CD4-positive, alpha-beta T cell (primary cell): ENCODE results near the gene MED8. TPM values are rescaled to one million over a fixed set of nuclear protein-coding genes. Genes with fewer than 3 reads are reported as not detected.

Experiments
- ATAC-seq: fragments of 200-7000 bp; cut with Tn5 transposase; one replicate; pipeline ENCODE4 v1.10.0; 2022; ENCODE audit warnings: mild to moderate bottlenecking; ENCODE audit not compliant: poor library complexity
- CTCF ChIA-PET: fragments of 350-600 bp; sonication (Branson Sonifier 250); formaldehyde crosslinking; loops from one replicate; lab custom pipeline; 2021; ENCODE audit warnings: antibody characterized with exemption, inconsistent platforms; lab: Charles Lee
- POLR2A ChIA-PET: fragments of 350-600 bp; sonication (Branson Sonifier 250); formaldehyde crosslinking; loops from one replicate; lab custom pipeline; 2021; ENCODE audit warnings: antibody characterized with exemption, inconsistent platforms; lab: Charles Lee
- DNase-seq, 14 experiments: peaks; one replicate each; pipeline ENCODE4 v3.0.0-alpha.2; 2013 to 2020; ENCODE audit warnings: mixed read lengths in 2 of 14
- H3K27ac ChIP-seq, 2 donors: one replicate each; pipeline versions ENCODE4 v1.5.1 to v1.7.0; 2013; ENCODE audit warnings: low read length in 2 of 2, low read depth in 1 of 2, mild to moderate bottlenecking in 1 of 2
- H3K27me3 ChIP-seq, 2 experiments: 1 replicate in 1 of 2; 2 replicates in 1 of 2; pipeline versions ENCODE4 v1.6.1 to v1.7.0; 2013; ENCODE audit warnings: low read length in 2 of 2, control low read depth in 1 of 2, mild to moderate bottlenecking in 1 of 2, moderate library complexity in 1 of 2; ENCODE audit not compliant: insufficient read depth in 2 of 2, control insufficient read depth in 1 of 2
- H3K36me3 ChIP-seq: one replicate; pipeline ENCODE4 v1.6.1; 2013; ENCODE audit warnings: low read length, control low read depth; ENCODE audit not compliant: insufficient read depth
- H3K4me1 ChIP-seq: one replicate; pipeline ENCODE4 v1.6.1; 2013; ENCODE audit warnings: low read length, control low read depth; ENCODE audit not compliant: insufficient read depth
- H3K4me3 ChIP-seq: one replicate; pipeline ENCODE4 v1.5.1; 2013; ENCODE audit warnings: mild to moderate bottlenecking, low read length, moderate library complexity
- H3K9me3 ChIP-seq, 2 experiments: 1 replicate in 1 of 2; 2 replicates in 1 of 2; pipeline versions ENCODE4 v1.6.1 to v1.7.0; 2013; ENCODE audit warnings: low read length in 2 of 2, mild to moderate bottlenecking in 2 of 2, control low read depth in 1 of 2, moderate library complexity in 1 of 2; ENCODE audit not compliant: control insufficient read depth in 1 of 2, insufficient read depth in 1 of 2
- H3K27ac Mint-ChIP-seq: one replicate; pipeline ENCODE4 v1.8.0; 2020; ENCODE audit warnings: mixed read lengths
- H3K27me3 Mint-ChIP-seq: one replicate; pipeline ENCODE4 v1.8.0; 2021; ENCODE audit warnings: mixed read lengths
- H3K36me3 Mint-ChIP-seq: one replicate; pipeline ENCODE4 v1.8.0; 2021; ENCODE audit warnings: low read depth, mixed read lengths
- H3K4me1 Mint-ChIP-seq: one replicate; pipeline ENCODE4 v1.8.0; 2021; ENCODE audit warnings: low read depth, mixed read lengths
- H3K4me3 Mint-ChIP-seq: one replicate; pipeline ENCODE4 v1.8.0; 2020; ENCODE audit warnings: mild to moderate bottlenecking, mixed read lengths
- H3K9me3 Mint-ChIP-seq: one replicate; pipeline ENCODE4 v1.8.0; 2020; ENCODE audit warnings: mixed read lengths
- CTCF ChIP-seq: fragments of 200-600 bp; IDR thresholded peaks from one replicate; pipeline ENCODE4 v1.8.0; 2022; ENCODE audit warnings: antibody characterized with exemption, mild to moderate bottlenecking
- intact Hi-C, 2 experiments: fragments of 100-400 bp; cut with DNase I in 1 of 2; cut with micrococcal nuclease in 1 of 2; formaldehyde crosslinking; loops; one replicate each; pipeline versions ENCODE4 v1.15.1 to v1.9.0; 2023 to 2025; cut with DNase I, micrococcal nuclease
- microRNA-seq: library from miRNA; unstranded; fragments of <30 nt; microRNA quantifications from one replicate; pipeline ENCODE4 v1.2.0, GENCODE V29; 2021; ENCODE audit warnings: borderline microRNAs expressed, borderline replicate concordance
- total RNA-seq, 174 experiments: library from RNA in 2 of 174; stranded (reverse) in 2 of 174; gene quantifications; one replicate each; pipeline ENCODE4 v1.2.3 and lab custom pipeline; 2021 to 2026

The MED8 gene
- total RNA-seq, 2 experiments from 2014 or later: 14.8 to 17.6 TPM

GRCh38 chr1:43334453-43335205 is 55.0 kb downstream of the MED8 start:
- Mint-ChIP-seq H3K36me3 (no peaks in the 10 kb centered on the region), H3K4me1 (peaks cover 13% of the 10 kb centered on the region), H3K9me3 (no peaks in the 10 kb centered on the region), H3K4me3 (no peak overlapping the region), H3K27me3 (no peaks in the 10 kb centered on the region), H3K27ac (no peak overlapping the region)
- intact Hi-C loops: no loop called here
- Histone ChIP-seq H3K4me1 (no peaks in the 10 kb centered on the region), H3K9me3 (no peaks in the 10 kb centered on the region), H3K36me3 (no peaks in the 10 kb centered on the region), H3K4me3 (no peak overlapping the region), H3K27ac (no peak overlapping the region), H3K27me3 (no peaks in the 10 kb centered on the region)
- no peak for TF ChIP-seq CTCF
- ATAC-seq (no peak), DNase-seq (no peak)
- POLR2A ChIA-PET: no interaction called here
- CTCF ChIA-PET: no interaction called here

Small RNAs within 50 kb of the gene (microRNA-seq; reads per million reads assigned to microRNA genes)
- 2.0 reads per million, percentile 5 among the genes with 10 or more reads in this experiment for gene MIR6734

Other genes starting within 250 kb of the MED8 start
- 10 to 100 TPM; 14.8 to 15.1 TPM for gene EBNA1BP2, start 217.5 kb downstream of the MED8 start, total RNA-seq
- gene CFAP57, start 217.5 kb downstream of the MED8 start, total RNA-seq: not detected
- not detected for gene TMEM125, start 119.8 kb downstream of the MED8 start, total RNA-seq
- not detected for gene C1orf210, start 104.2 kb downstream of the MED8 start, total RNA-seq
- not detected for gene TIE1, start 88.8 kb downstream of the MED8 start, total RNA-seq
- gene MPL, start 52.0 kb downstream of the MED8 start, total RNA-seq: not detected
- gene CDC20, start 30.8 kb downstream of the MED8 start, total RNA-seq: 1 to 10 TPM; 1.1 to 1.8 TPM
- gene ELOVL1, start 21.8 kb downstream of the MED8 start, total RNA-seq: 10 to 100 TPM; 28.7 to 31.2 TPM
- gene SZT2, start 99 bp upstream of the MED8 start, total RNA-seq: 10 to 100 TPM; 69.7 to 72.5 TPM
- 10 to 100 TPM; 26.1 to 31.6 TPM for gene HYI, start 64.1 kb upstream of the MED8 start, total RNA-seq
- under 1 TPM; 0.14 TPM for gene PTPRF, start 141.1 kb upstream of the MED8 start, total RNA-seq